ENCODE measurements around the gene ZMIZ1.

ZMIZ1 gene

GRCh38 chr10:79176949-79177602 lies 108.3 kb downstream of the ZMIZ1 start:
- DNase-seq, result no peak
- H3K9me3 Mint-ChIP-seq, result no peaks in the 10 kb centered on the region
- no peak overlapping the region for H3K4me3 Mint-ChIP-seq
- no peak overlapping the region for H3K27ac Mint-ChIP-seq
- H3K4me1 Mint-ChIP-seq (ENCODE audit: low read depth), result no peaks in the 10 kb centered on the region
- H3K36me3 Mint-ChIP-seq (ENCODE audit: low read depth), result no peaks in the 10 kb centered on the region
- no peaks in the 10 kb centered on the region for H3K27me3 Mint-ChIP-seq

- no peak overlapping the region for H3K27ac Mint-ChIP-seq
- H3K36me3 Mint-ChIP-seq (ENCODE audit: low read depth), result no peaks in the 10 kb centered on the region
- no peak overlapping the region for H3K4me3 Mint-ChIP-seq
- no peak for DNase-seq
- H3K27me3 Mint-ChIP-seq, result no peaks in the 10 kb centered on the region
- no peaks in the 10 kb centered on the region for H3K4me1 Mint-ChIP-seq (ENCODE audit: low read depth)
- no peaks in the 10 kb centered on the region for H3K9me3 Mint-ChIP-seq
Measured at GRCh38 chr10:79178070-79178576, 109.4 kb downstream of the ZMIZ1 start.

- Mint-ChIP-seq H3K36me3 (ENCODE audit: low read depth) (no peaks in the 10 kb centered on the region), H3K4me3 (no peak overlapping the region), H3K27ac (no peak overlapping the region), H3K27me3 (no peaks in the 10 kb centered on the region), H3K4me1 (ENCODE audit: low read depth) (no peaks in the 10 kb centered on the region), H3K9me3 (no peaks in the 10 kb centered on the region)
- no peak for DNase-seq
Measured at GRCh38 chr10:79178614-79179163, 109.9 kb downstream of the ZMIZ1 start.

- Mint-ChIP-seq H3K4me1 (ENCODE audit: low read depth) (no peaks in the 10 kb centered on the region), H3K27me3 (no peaks in the 10 kb centered on the region), H3K27ac (no peak overlapping the region), H3K9me3 (no peaks in the 10 kb centered on the region), H3K4me3 (no peak overlapping the region), H3K36me3 (ENCODE audit: low read depth) (no peaks in the 10 kb centered on the region)
- no peak for DNase-seq
Measured at GRCh38 chr10:79179164-79179956, 110.6 kb downstream of the ZMIZ1 start.

- Mint-ChIP-seq H3K27me3 (no peaks in the 10 kb centered on the region), H3K36me3 (ENCODE audit: low read depth) (no peaks in the 10 kb centered on the region), H3K27ac (no peak overlapping the region), H3K9me3 (no peaks in the 10 kb centered on the region), H3K4me3 (no peak overlapping the region), H3K4me1 (ENCODE audit: low read depth) (no peaks in the 10 kb centered on the region)
- no peak for DNase-seq
Measured at GRCh38 chr10:79179957-79180309, 111.2 kb downstream of the ZMIZ1 start.

- Mint-ChIP-seq H3K9me3 (no peaks in the 10 kb centered on the region), H3K4me1 (ENCODE audit: low read depth) (no peaks in the 10 kb centered on the region), H3K36me3 (ENCODE audit: low read depth) (no peaks in the 10 kb centered on the region), H3K27me3 (no peaks in the 10 kb centered on the region), H3K27ac (no peak overlapping the region), H3K4me3 (no peak overlapping the region)
- no peak for DNase-seq
Measured at GRCh38 chr10:79180414-79181221, 111.9 kb downstream of the ZMIZ1 start.

- Mint-ChIP-seq H3K4me3 (no peak overlapping the region), H3K27ac (no peak overlapping the region), H3K27me3 (no peaks in the 10 kb centered on the region), H3K9me3 (no peaks in the 10 kb centered on the region), H3K36me3 (ENCODE audit: low read depth) (no peaks in the 10 kb centered on the region), H3K4me1 (ENCODE audit: low read depth) (no peaks in the 10 kb centered on the region)
- no peak for DNase-seq
Measured at GRCh38 chr10:79181227-79181626, 112.5 kb downstream of the ZMIZ1 start.

- Mint-ChIP-seq H3K27me3 (no peaks in the 10 kb centered on the region), H3K4me3 (no peak overlapping the region), H3K4me1 (ENCODE audit: low read depth) (no peaks in the 10 kb centered on the region), H3K27ac (no peak overlapping the region), H3K9me3 (no peaks in the 10 kb centered on the region), H3K36me3 (ENCODE audit: low read depth) (no peaks in the 10 kb centered on the region)
- no peak for DNase-seq
Measured at GRCh38 chr10:79181698-79182521, 113.1 kb downstream of the ZMIZ1 start.

- H3K27ac Mint-ChIP-seq, result no peak overlapping the region
- H3K4me1 Mint-ChIP-seq (ENCODE audit: low read depth), result no peaks in the 10 kb centered on the region
- no peaks in the 10 kb centered on the region for H3K9me3 Mint-ChIP-seq
- H3K36me3 Mint-ChIP-seq (ENCODE audit: low read depth), result no peaks in the 10 kb centered on the region
- no peaks in the 10 kb centered on the region for H3K27me3 Mint-ChIP-seq
- no peak overlapping the region for H3K4me3 Mint-ChIP-seq
- no peak for DNase-seq
Measured at GRCh38 chr10:79182781-79183467, 114.2 kb downstream of the ZMIZ1 start.

GRCh38 chr10:79183468-79183865 lies 114.7 kb downstream of the ZMIZ1 start:
- Mint-ChIP-seq H3K9me3 (no peaks in the 10 kb centered on the region), H3K4me1 (ENCODE audit: low read depth) (no peaks in the 10 kb centered on the region), H3K36me3 (ENCODE audit: low read depth) (no peaks in the 10 kb centered on the region), H3K27ac (no peak overlapping the region), H3K27me3 (no peaks in the 10 kb centered on the region), H3K4me3 (no peak overlapping the region)
- no peak for DNase-seq

GRCh38 chr10:79184145-79184625 lies 115.4 kb downstream of the ZMIZ1 start:
- Mint-ChIP-seq H3K27me3 (no peaks in the 10 kb centered on the region), H3K27ac (no peak overlapping the region), H3K4me1 (ENCODE audit: low read depth) (no peaks in the 10 kb centered on the region), H3K36me3 (ENCODE audit: low read depth) (no peaks in the 10 kb centered on the region), H3K9me3 (no peaks in the 10 kb centered on the region), H3K4me3 (no peak overlapping the region)
- no peak for DNase-seq

GRCh38 chr10:79184657-79185056 lies 115.9 kb downstream of the ZMIZ1 start:
- Mint-ChIP-seq H3K27me3 (no peaks in the 10 kb centered on the region), H3K9me3 (no peaks in the 10 kb centered on the region), H3K27ac (no peak overlapping the region), H3K36me3 (ENCODE audit: low read depth) (no peaks in the 10 kb centered on the region), H3K4me3 (no peak overlapping the region), H3K4me1 (ENCODE audit: low read depth) (no peaks in the 10 kb centered on the region)
- DNase-seq, result no peak

GRCh38 chr10:79185067-79185774 lies 116.5 kb downstream of the ZMIZ1 start:
- no peak for DNase-seq
- Mint-ChIP-seq H3K27ac (no peak overlapping the region), H3K9me3 (no peaks in the 10 kb centered on the region), H3K36me3 (ENCODE audit: low read depth) (no peaks in the 10 kb centered on the region), H3K27me3 (no peaks in the 10 kb centered on the region), H3K4me1 (ENCODE audit: low read depth) (no peaks in the 10 kb centered on the region), H3K4me3 (no peak overlapping the region)
